Lung (tissue), 12 donors: ENCODE results near the gene SLC9C1. TPM values are rescaled to one million over a fixed set of nuclear protein-coding genes. Genes with fewer than 3 reads are reported as not detected.
A peak's percentile ranks its signal among the peaks of the same experiment; 100 is the strongest.

Experiments used
- ATAC-seq: fragments of 200-7000 bp; cut with Tn5 transposase; one replicate; pipeline ENCODE4 v1.9.1; 2020; ENCODE audit warnings: moderate number of reproducible peaks; ENCODE audit not compliant: insufficient read depth, low FRiP score
- DNase-seq, 3 donors: peaks; one replicate each; pipeline ENCODE4 v3.0.0-alpha.2; 2013 to 2017
- H3K27ac ChIP-seq, 2 donors: one replicate each; pipeline ENCODE4 v1.5.1; 2013; ENCODE audit warnings: mild to moderate bottlenecking in 2 of 2, moderate library complexity in 2 of 2, control low read depth in 1 of 2, inconsistent platforms in 1 of 2, low read depth in 1 of 2, low read length in 1 of 2
- H3K27me3 ChIP-seq, 3 donors: one replicate each; pipeline ENCODE4 v1.5.1; 2013; ENCODE audit warnings: low read length in 2 of 3; ENCODE audit not compliant: control insufficient read depth in 3 of 3, insufficient read depth in 3 of 3
- H3K36me3 ChIP-seq, 4 donors: one replicate each; pipeline ENCODE4 v1.5.1; 2013; ENCODE audit warnings: low read length in 4 of 4, mild to moderate bottlenecking in 1 of 4, moderate library complexity in 1 of 4; ENCODE audit not compliant: control insufficient read depth in 4 of 4, insufficient read depth in 4 of 4
- H3K4me1 ChIP-seq, 5 donors: one replicate each; pipeline ENCODE4 v1.5.1; 2013; ENCODE audit warnings: low read length in 5 of 5, mild to moderate bottlenecking in 2 of 5, moderate library complexity in 1 of 5; ENCODE audit not compliant: control insufficient read depth in 5 of 5, insufficient read depth in 5 of 5
- H3K4me3 ChIP-seq: one replicate; pipeline ENCODE4 v1.5.1; 2013; ENCODE audit warnings: mild to moderate bottlenecking, control low read depth, moderate library complexity
- H3K9ac ChIP-seq, 2 donors: one replicate each; pipeline ENCODE4 v1.5.1; 2013; ENCODE audit warnings: low read length in 2 of 2, control low read depth in 1 of 2; ENCODE audit not compliant: insufficient read depth in 1 of 2
- H3K9me3 ChIP-seq, 4 donors: one replicate each; pipeline ENCODE4 v1.5.1; 2013; ENCODE audit warnings: low read length in 3 of 4, mild to moderate bottlenecking in 1 of 4, moderate library complexity in 1 of 4; ENCODE audit not compliant: control insufficient read depth in 4 of 4, insufficient read depth in 3 of 4
- WGBS, 2 donors: extraction: QIAGEN DNeasy Blood & Tissue Kit; methylation state at CpG; one replicate each; pipeline ENCODE4 v1.1.7; 2013; 5-methylcytosine and 5-hydroxymethylcytosine counted together
- polyA plus RNA-seq, 2 donors: library from polyadenylated mRNA; stranded (reverse); fragments of 200-250 nt; gene quantifications; one replicate each; pipeline ENCODE4 v1.2.1, GENCODE V29; 2013
- total RNA-seq, 2 donors: library from RNA; depleted of rRNA in 1 of 2; stranded (reverse); fragments of >200 nt in 1 of 2; gene quantifications; one replicate each; pipeline ENCODE4 v1.2.1, GENCODE V29; 2014 to 2021
- TF ChIP-seq, protein P1 (sequence below): IDR thresholded peaks from 2 replicates; pipeline ENCODE4 v1.5.1; 2012; ENCODE audit warnings: mild to moderate bottlenecking; ENCODE audit errors: control extremely low read depth, extremely low read depth
- donor health status: control.
- donor health status: control.
- donor health status: Bipolar disorder and iron deficiency.
- donor health status: healthy.
- donor health status: DM: yes; HTN: yes; CAD: no.

SLC9C1 gene
- total and polyA plus RNA-seq, 4 donors = 0.12 to 0.28 TPM; not detected in 2

DNA sequence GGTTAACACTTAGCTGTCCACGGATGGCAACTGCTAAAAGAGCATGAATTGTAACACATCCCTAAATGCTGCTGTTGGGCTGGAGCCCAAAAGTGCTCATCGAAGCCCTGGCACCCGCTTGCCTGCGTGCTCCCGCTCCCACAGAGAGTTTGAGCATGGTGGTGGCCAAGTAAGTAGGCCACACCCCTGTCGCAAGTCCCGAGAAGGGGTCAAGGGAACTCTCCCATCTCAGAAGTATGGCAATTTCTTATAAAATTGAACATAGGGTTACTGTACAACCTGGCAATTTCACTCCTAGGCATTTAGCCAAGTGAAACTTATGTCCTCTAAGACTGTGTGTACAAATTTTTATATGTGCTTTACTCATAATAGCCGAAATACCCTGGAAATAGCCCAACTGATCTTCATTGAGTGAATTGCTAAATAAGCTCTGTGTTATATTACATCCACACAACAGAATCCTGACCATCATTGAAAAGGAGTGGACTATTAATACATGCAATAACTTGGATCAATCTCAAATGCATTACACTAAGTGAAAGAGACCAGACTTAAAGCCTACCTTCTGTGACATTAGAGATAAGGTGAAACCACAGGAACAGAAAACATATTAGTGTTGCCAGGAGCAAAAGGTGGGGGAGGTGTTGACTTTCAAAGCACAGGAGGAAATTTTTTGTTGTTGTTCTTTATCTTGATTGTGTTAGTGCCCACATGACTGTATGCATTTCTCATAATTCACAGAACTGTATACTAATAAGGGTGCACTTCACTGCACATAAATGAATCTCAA lies 159.5 kb downstream of the SLC9C1 start:
- TF ChIP-seq, protein P1, sequence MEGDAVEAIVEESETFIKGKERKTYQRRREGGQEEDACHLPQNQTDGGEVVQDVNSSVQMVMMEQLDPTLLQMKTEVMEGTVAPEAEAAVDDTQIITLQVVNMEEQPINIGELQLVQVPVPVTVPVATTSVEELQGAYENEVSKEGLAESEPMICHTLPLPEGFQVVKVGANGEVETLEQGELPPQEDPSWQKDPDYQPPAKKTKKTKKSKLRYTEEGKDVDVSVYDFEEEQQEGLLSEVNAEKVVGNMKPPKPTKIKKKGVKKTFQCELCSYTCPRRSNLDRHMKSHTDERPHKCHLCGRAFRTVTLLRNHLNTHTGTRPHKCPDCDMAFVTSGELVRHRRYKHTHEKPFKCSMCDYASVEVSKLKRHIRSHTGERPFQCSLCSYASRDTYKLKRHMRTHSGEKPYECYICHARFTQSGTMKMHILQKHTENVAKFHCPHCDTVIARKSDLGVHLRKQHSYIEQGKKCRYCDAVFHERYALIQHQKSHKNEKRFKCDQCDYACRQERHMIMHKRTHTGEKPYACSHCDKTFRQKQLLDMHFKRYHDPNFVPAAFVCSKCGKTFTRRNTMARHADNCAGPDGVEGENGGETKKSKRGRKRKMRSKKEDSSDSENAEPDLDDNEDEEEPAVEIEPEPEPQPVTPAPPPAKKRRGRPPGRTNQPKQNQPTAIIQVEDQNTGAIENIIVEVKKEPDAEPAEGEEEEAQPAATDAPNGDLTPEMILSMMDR = no peak
- H3K4me3 ChIP-seq = no peak overlapping the region
- H3K9ac ChIP-seq = no peak overlapping the region
- no peaks in the 10 kb centered on the region for H3K9me3 ChIP-seq
- no peaks in the 10 kb centered on the region for H3K36me3 ChIP-seq
- DNase-seq = peak in 1 of 3 donors; percentile 25
- H3K27ac ChIP-seq = no peak overlapping the region
- no peaks in the 10 kb centered on the region for H3K27me3 ChIP-seq
- ATAC-seq = no peak
- peaks cover 0 to 3% (median 0%) of the 10 kb centered on the region in 5 donors for H3K4me1 ChIP-seq
- WGBS, 2 donors = 67 to 89% methylated on average over 8 of the region's 8 CpGs

DNA sequence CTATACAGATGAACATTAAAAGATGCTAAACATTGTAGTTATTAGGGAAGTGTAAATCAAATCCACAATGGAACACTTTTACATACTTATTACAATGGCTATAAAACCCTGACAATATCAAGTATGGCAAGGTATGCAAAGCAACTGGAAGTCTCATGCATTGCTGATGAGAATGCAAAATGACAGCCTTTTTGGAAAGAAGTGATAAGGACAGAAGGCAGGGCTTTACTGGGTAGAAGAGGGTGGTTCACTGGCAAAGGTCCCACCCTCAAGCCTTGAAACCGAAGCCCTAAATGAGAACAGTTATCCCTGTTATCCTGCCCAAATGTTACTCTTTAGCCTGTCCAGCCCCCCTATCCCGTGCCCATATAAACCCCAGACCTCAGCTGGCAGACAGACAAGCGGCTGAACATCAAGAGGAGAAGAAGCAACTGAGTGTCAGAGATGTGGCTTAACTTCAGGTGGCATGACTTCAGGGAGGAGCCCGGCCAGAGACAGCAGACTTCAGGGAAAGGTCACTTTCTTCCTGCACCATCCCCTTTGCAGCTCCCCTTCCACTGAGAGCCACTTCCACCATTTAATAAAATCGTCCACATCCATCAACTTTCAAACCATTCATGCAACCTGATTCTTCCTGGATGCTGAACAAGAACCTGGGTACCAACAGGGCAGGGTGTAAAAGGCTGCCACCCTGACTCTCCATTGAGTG lies 160.2 kb downstream of the SLC9C1 start:
- Histone ChIP-seq H3K27me3 (no peaks in the 10 kb centered on the region), H3K27ac (no peak overlapping the region), H3K4me1 (peaks cover 0 to 3% (median 0%) of the 10 kb centered on the region in 5 donors), H3K36me3 (no peaks in the 10 kb centered on the region), H3K4me3 (no peak overlapping the region), H3K9ac (no peak overlapping the region), H3K9me3 (no peaks in the 10 kb centered on the region)
- TF ChIP-seq, protein P1 = no peak
- DNase-seq = no peak
- 88 to 93% methylated on average over 5 of the region's 5 CpGs for WGBS, 2 donors
- no peak for ATAC-seq

DNA sequence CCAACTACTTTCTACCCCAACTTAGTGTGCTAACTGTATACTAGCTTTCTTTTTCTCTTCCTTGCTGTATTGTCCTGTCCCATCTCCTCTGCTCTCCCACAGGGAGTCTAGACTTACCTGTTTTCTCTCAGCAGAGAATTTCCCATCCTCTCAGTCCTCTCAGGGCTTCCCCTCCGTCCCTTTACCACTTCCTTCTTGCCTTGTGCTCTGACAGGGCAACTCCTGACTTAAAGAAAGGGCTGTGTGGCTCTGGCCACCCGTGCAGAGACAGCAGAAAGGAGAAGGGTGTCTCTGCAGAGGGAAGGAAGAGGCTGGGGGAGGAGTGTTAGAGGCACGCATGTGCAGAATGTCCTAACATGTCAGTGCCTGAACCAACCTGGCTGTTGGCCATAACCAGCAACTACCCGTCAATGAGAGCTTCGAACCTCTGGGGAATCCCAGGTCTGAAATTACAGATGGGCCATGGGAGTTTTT lies 161.0 kb downstream of the SLC9C1 start, which contains the start of gene GCSAM:
GCSAM (minus strand) TSS at position 274 of the 474 bp plus-strand sequence; CDS start at position 146, 128 bp downstream.
- 24 to 56% methylated on average over 5 of the region's 5 CpGs for WGBS, 2 donors
- no peaks in the 10 kb centered on the region for H3K9me3 ChIP-seq
- no peak within 1 kb of the TSS for H3K27ac ChIP-seq
- H3K36me3 ChIP-seq = no peaks in the 10 kb centered on the region
- no peak within 1 kb of the TSS for H3K4me3 ChIP-seq
- H3K4me1 ChIP-seq = peaks cover 0 to 3% (median 0%) of the 10 kb centered on the region in 5 donors
- H3K27me3 ChIP-seq = no peaks in the 10 kb centered on the region
- H3K9ac ChIP-seq = no peak within 1 kb of the TSS
- ATAC-seq (peak; percentile 39), DNase-seq (no peak)
- TF ChIP-seq, protein P1 = no peak
